OCI-LY7 (cell line): ENCODE data around the gene UBE2Q2. TPM values are rescaled to one million over a fixed set of nuclear protein-coding genes. Genes with fewer than 3 reads are reported as not detected.

ENCODE experiments used
- BruUV-seq: library from RNA; stranded (reverse); fragments of 400-500 nt; replicated peaks from 2 replicates; lab custom pipeline; 2021; lab: Mats Ljungman, UMichigan
- CTCF ChIA-PET: fragments of 300-600 bp; sonication (Branson Sonifier 250); formaldehyde crosslinking; loops from one replicate; lab custom pipeline; 2022; ENCODE audit warnings: antibody characterized with exemption; ENCODE audit not compliant: unreplicated experiment; lab: Charles Lee
- POLR2A ChIA-PET: fragments of 300-600 bp; sonication (Branson Sonifier 250); formaldehyde crosslinking; loops from one replicate; lab custom pipeline; 2022; ENCODE audit warnings: antibody characterized with exemption; lab: Charles Lee
- DNase-seq: peaks from one replicate; pipeline ENCODE4 v3.0.0-alpha.2; 2015; ENCODE audit warnings: low spot score
- H2AFZ ChIP-seq: fragments of 200-600 bp; sonication (generic), shearing (Covaris generic); 2 replicates; pipeline ENCODE4 v1.6.1; 2014; ENCODE audit warnings: mild to moderate bottlenecking, antibody characterized with exemption, low read length, moderate library complexity
- H3K27ac ChIP-seq: fragments of 200-600 bp; sonication (generic); 2 replicates; pipeline ENCODE4 v1.5.1; 2014; ENCODE audit warnings: mixed run types, low read depth, mild to moderate bottlenecking, moderate library complexity, low read length, inconsistent platforms; ENCODE audit not compliant: poor library complexity, severe bottlenecking
- H3K36me3 ChIP-seq: fragments of 200-600 bp; sonication (generic); 2 replicates; pipeline ENCODE4 v1.6.1; 2014; ENCODE audit warnings: mild to moderate bottlenecking, antibody characterized with exemption, low read length, moderate library complexity, mixed read lengths; ENCODE audit not compliant: insufficient read depth
- H3K4me1 ChIP-seq: fragments of 200-600 bp; sonication (generic); 2 replicates; pipeline ENCODE4 v1.5.1; 2014; ENCODE audit warnings: mild to moderate bottlenecking, low read length; ENCODE audit not compliant: insufficient read depth, poor library complexity, severe bottlenecking
- H3K4me2 ChIP-seq: fragments of 200-600 bp; sonication (generic); 2 replicates; pipeline ENCODE4 v1.6.1; 2014; ENCODE audit warnings: mild to moderate bottlenecking, low read length
- H3K4me3 ChIP-seq: fragments of 200-600 bp; sonication (generic); 2 replicates; pipeline ENCODE4 v1.5.1; 2014; ENCODE audit warnings: mild to moderate bottlenecking, low read depth, low read length; ENCODE audit not compliant: poor library complexity, severe bottlenecking
- H3K79me2 ChIP-seq: fragments of 200-600 bp; sonication (generic); 2 replicates; pipeline ENCODE4 v1.6.1; 2016; ENCODE audit warnings: low read depth, mild to moderate bottlenecking, low read length, moderate library complexity, mixed read lengths; ENCODE audit not compliant: insufficient read depth
- H3K9me2 ChIP-seq: fragments of 200-600 bp; sonication (generic); 2 replicates; pipeline ENCODE4 v1.6.1; 2016; ENCODE audit warnings: mild to moderate bottlenecking, low read length, mixed read lengths; ENCODE audit not compliant: insufficient read depth
- H3K9me3 ChIP-seq: fragments of 200-600 bp; sonication (generic); 2 replicates; pipeline ENCODE4 v1.6.1; 2014; ENCODE audit warnings: mild to moderate bottlenecking, mixed run types, low read length, mixed read lengths
- H4K20me1 ChIP-seq: fragments of 200-600 bp; sonication (generic); 2 replicates; pipeline ENCODE4 v1.6.1; 2014; ENCODE audit warnings: mild to moderate bottlenecking, antibody characterized with exemption, low read length, moderate library complexity, mixed read lengths; ENCODE audit not compliant: insufficient read depth
- CTCF ChIP-seq: fragments of 200-600 bp; sonication (generic); conservative IDR thresholded peaks from 2 replicates; pipeline ENCODE4 v1.5.1; 2014; ENCODE audit warnings: mild to moderate bottlenecking, antibody characterized with exemption, low read length, moderate library complexity, mixed read lengths
- EZH2phosphoT487 ChIP-seq: fragments of 200-600 bp; sonication (generic); IDR thresholded peaks from 2 replicates; pipeline ENCODE4 v1.6.1; 2018; ENCODE audit warnings: low read depth, borderline replicate concordance, mild to moderate bottlenecking, mixed run types, antibody characterized with exemption, low read length, moderate library complexity, mixed read lengths
- intact Hi-C: fragments of 100-400 bp; cut with micrococcal nuclease; formaldehyde crosslinking; loops from one replicate; pipeline ENCODE4 v1.10.0; 2022; ENCODE audit not compliant: unreplicated experiment
- total RNA-seq, 2 experiments: library from RNA; depleted of rRNA in 1 of 2; stranded (reverse); fragments of >200 nt in 1 of 2; shearing (Covaris generic) in 1 of 2; gene quantifications; 2 replicates each; pipeline ENCODE4 v1.2.3, GENCODE V29; 2014 to 2022

Gene UBE2Q2
- total RNA-seq, 2 experiments from 2014 or later = 12.0 TPM

GRCh38 chr15:75857886-75858285 lies 14.6 kb downstream of the UBE2Q2 start:
- CTCF ChIA-PET = no interaction called here
- H3K79me2 ChIP-seq = no peaks in the 10 kb centered on the region
- no peak overlapping the region for H3K4me3 ChIP-seq
- peaks cover 35% of the 10 kb centered on the region for H3K36me3 ChIP-seq
- TF ChIP-seq CTCF (no peak), EZH2phosphoT487 (no peak)
- no peak overlapping the region for H3K4me2 ChIP-seq
- H2AFZ ChIP-seq = no peak overlapping the region
- DNase-seq = no peak
- no peaks in the 10 kb centered on the region for H3K9me3 ChIP-seq
- intact Hi-C loops = no loop called here
- POLR2A ChIA-PET = no interaction called here
- no peak overlapping the region for H3K27ac ChIP-seq
- H4K20me1 ChIP-seq = no peaks in the 10 kb centered on the region
- H3K4me1 ChIP-seq = no peaks in the 10 kb centered on the region
- no peaks in the 10 kb centered on the region for H3K9me2 ChIP-seq
- no TSS peak for BruUV-seq

- CTCF ChIA-PET = no interaction called here
- Histone ChIP-seq H4K20me1 (no peaks in the 10 kb centered on the region), H3K9me3 (no peaks in the 10 kb centered on the region), H3K4me2 (no peak overlapping the region), H3K27ac (no peak overlapping the region), H3K9me2 (no peaks in the 10 kb centered on the region), H3K36me3 (peaks cover 20% of the 10 kb centered on the region), H2AFZ (no peak overlapping the region), H3K4me3 (no peak overlapping the region), H3K4me1 (no peaks in the 10 kb centered on the region), H3K79me2 (no peaks in the 10 kb centered on the region)
- no TSS peak for BruUV-seq
- no peak for DNase-seq
- TF ChIP-seq CTCF = no peak
- no peak for TF ChIP-seq EZH2phosphoT487
- POLR2A ChIA-PET = interaction anchor here (0.7 kb wide), 2 partner anchors 62 to 78 kb away, joined by 3 to 7 read pairs; no protein-coding TSS in a partner anchor
- intact Hi-C loops = no loop called here
Observed at GRCh38 chr15:75861750-75862402, 18.6 kb downstream of the UBE2Q2 start.

GRCh38 chr15:75862796-75863195 lies 19.5 kb downstream of the UBE2Q2 start:
- TF ChIP-seq EZH2phosphoT487 (no peak), CTCF (no peak)
- Histone ChIP-seq H3K9me3 (no peaks in the 10 kb centered on the region), H3K79me2 (no peaks in the 10 kb centered on the region), H3K27ac (no peak overlapping the region), H3K4me1 (peaks cover 6% of the 10 kb centered on the region), H3K9me2 (no peaks in the 10 kb centered on the region), H3K4me2 (no peak overlapping the region), H3K36me3 (peaks cover 20% of the 10 kb centered on the region), H4K20me1 (no peaks in the 10 kb centered on the region), H3K4me3 (no peak overlapping the region), H2AFZ (no peak overlapping the region)
- ChIA-PET POLR2A (interaction anchor here (0.7 kb wide), 1 partner anchor 63 kb away, joined by 7 read pairs; no protein-coding TSS in a partner anchor), CTCF (no interaction called here)
- BruUV-seq = no TSS peak
- intact Hi-C loops = no loop called here
- no peak for DNase-seq
